Measurements from ENCODE around the gene HRK. TPM values are rescaled to one million over a fixed set of nuclear protein-coding genes. Genes with fewer than 3 reads are reported as not detected.

The HRK gene
- total RNA-seq, 2 experiments from 2014 or later, result not detected

DNA sequence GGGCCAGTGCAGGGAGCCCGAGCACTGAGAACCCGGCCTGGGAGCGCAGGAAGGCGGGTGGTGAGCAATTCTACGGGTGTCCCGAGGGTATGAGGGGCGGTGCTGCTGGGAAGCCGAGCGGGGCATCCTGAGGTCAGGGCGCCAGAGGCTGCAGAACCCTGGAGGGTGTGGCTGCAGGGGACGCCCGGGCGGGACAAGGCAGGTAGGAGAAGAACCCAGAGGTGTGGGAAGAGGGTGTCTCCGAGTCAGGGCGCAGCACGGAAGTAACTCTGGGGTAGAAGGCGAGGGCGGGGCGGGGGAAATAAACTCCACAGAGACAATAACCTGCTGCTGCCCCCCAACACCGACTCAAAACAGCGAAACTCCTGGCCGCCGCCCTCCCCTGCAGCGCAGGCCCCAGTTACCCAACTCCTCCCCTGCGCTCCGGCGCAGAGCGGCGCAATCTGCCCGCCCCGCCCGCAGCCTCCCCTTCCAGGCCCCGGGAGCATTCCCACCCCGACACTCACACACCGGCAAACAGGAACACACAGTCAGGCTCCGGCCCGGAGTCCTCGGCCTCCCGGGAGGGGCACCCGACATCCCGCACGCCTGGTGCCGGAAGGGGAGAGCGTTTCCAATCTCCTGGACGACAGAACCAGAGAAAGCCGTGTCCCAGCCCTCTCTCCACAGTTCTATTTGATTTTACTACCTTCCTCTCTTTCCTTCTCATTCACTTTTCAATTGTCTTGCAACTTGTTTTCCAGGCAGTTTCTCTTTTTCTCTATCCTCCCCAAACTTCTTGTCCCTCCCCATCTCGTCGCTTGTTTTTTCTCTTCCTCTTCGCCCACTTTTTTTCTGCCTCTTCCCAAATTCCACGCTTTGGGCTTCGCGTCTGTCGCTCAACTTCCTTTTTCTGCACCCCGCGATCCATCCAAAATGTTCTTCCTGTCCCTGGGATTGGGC is 2.4 kb downstream of the HRK start:
- intact Hi-C loops (cut with micrococcal nuclease), result no loop called here
- POLR2A ChIA-PET, result no interaction called here
- peaks cover 34% of the 10 kb centered on the region for H3K4me1 Mint-ChIP-seq (ENCODE audit: low read depth)
- no peak overlapping the region for H3K27ac Mint-ChIP-seq
- peaks cover 67% of the 10 kb centered on the region for H3K27me3 Mint-ChIP-seq
- DNase-seq, result no peak
- CTCF ChIA-PET, result no interaction called here
- no peaks in the 10 kb centered on the region for H3K36me3 Mint-ChIP-seq
- no peaks in the 10 kb centered on the region for H3K9me3 Mint-ChIP-seq
- H3K4me3 Mint-ChIP-seq, result peak overlapping the region; percentile 54

DNA sequence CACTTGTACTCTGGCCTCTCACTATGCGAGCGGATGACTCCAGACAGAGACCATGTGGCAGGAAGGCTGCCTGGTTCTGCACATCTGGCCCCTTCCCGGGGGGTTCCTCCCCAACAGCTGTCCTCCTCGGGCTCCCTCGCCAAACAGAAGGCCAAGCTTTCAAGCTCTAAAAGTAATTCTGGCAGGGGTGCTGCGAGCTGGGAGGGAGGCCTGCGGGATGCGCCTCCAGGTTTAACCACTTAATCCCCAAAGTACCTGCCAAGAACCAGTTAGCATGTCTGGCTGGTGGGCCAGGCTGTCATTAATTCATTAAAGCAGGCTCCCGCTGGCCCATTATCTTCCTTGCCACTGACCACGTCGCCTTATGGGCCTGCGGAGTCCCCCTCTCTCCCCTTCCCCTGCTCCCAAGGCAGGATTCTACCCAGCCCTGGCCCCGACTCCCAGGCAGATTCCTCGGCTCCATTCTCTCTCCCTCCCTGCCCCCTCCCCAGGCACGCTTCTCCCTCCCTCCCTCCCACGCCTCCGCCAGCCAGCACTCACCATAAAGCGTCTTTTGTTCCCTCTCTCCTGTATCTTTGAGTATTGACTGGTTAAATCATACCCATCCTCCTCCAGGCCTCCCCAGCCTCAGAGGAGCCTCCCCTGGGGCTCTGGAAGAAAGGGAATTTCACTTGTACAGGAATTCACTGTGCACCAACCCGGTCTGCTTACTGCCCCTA is 4.9 kb downstream of the HRK start:
- H3K36me3 Mint-ChIP-seq, result no peaks in the 10 kb centered on the region
- no peaks in the 10 kb centered on the region for H3K9me3 Mint-ChIP-seq
- ChIA-PET CTCF (no interaction called here), POLR2A (no interaction called here)
- no peak overlapping the region for H3K4me3 Mint-ChIP-seq
- peaks cover 49% of the 10 kb centered on the region for H3K27me3 Mint-ChIP-seq
- H3K27ac Mint-ChIP-seq, result no peak overlapping the region
- no peak for DNase-seq
- intact Hi-C loops (cut with micrococcal nuclease), result no loop called here
- H3K4me1 Mint-ChIP-seq (ENCODE audit: low read depth), result peaks cover 23% of the 10 kb centered on the region

DNA sequence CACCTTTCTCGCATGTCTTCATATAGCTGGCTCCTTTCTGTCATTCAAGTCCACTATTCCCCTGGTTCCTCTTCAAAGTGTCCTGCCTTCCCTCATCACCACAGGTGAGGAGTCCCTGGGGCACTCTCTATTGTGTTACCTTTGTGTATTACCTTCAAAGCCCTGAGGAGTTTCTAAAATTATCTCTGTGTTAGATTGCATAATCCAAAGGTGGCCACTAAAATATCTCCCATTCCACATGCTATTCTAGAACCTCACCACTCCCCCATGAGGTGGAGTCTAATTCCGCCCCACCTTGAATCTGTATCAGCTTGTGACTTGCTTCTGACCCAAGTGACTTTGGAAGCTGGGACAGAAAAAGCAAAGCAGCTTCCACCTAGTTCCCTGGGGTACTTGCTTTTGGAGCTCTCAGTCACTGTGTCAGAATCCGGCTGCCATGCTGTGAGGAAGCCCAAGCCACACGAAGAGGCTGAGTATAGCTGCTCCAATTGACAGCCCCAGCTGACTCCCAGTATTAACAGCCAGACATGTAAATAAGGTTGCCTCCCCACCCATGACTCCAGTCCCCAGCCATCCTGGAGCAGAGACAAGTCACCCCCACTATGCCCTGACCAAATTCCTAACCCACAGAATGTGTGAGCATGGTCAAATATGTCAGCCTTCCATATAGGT is 6.8 kb downstream of the HRK start:
- Mint-ChIP-seq H3K27me3 (peaks cover 39% of the 10 kb centered on the region), H3K27ac (no peak overlapping the region), H3K4me3 (no peak overlapping the region), H3K4me1 (ENCODE audit: low read depth) (peaks cover 12% of the 10 kb centered on the region), H3K36me3 (no peaks in the 10 kb centered on the region), H3K9me3 (no peaks in the 10 kb centered on the region)
- DNase-seq, result no peak
- ChIA-PET POLR2A (no interaction called here), CTCF (interaction anchor here (0.6 to 0.9 kb wide), 2 partner anchors 43 to 177 kb away, joined by 3 read pairs; no protein-coding TSS in a partner anchor)
- intact Hi-C loops (cut with micrococcal nuclease), result no loop called here

DNA sequence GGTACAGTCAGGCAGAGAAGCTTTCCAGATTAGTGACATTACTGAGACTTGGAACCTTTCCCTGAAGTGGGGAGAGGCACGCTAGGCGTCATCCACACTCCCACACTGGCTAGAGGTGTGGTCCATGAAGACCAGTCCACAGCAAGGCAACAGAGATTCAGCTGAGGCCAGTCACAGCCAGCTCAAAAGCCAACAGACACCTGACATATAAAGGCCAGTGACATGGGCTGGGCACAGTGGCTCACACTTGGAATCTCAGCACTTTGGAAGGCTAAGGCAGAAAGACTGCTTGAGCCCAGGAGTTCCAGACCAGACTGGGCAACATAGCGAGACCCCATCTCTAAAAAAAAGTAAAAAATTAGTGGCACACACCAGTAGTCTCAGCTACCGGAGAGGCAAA is 10.9 kb downstream of the HRK start:
- peaks cover 11% of the 10 kb centered on the region for H3K27me3 Mint-ChIP-seq
- CTCF ChIA-PET, result no interaction called here
- POLR2A ChIA-PET, result no interaction called here

DNA sequence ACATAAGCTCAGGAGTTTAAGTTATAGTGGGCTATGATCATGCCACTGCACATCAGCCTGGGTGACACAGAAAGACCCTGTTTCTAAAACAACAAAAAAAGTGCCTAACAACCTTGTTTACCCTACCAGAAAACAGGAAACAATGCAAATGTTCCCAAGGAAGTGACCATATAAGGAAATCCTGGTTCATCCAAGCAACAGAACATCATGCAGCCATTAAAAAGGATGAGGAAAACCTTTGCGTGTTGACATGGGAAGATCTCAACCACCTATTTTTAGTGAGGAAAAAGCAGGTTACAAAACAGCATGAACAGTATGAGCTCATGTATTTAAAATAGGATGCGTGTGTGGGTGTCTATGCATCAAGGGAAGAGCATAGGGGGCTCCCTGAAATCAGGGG is 13.7 kb downstream of the HRK start:
- Mint-ChIP-seq H3K27me3 (peaks cover 8% of the 10 kb centered on the region), H3K4me1 (ENCODE audit: low read depth) (no peaks in the 10 kb centered on the region), H3K9me3 (no peaks in the 10 kb centered on the region), H3K36me3 (no peaks in the 10 kb centered on the region), H3K27ac (no peak overlapping the region), H3K4me3 (no peak overlapping the region)
- intact Hi-C loops (cut with micrococcal nuclease), result no loop called here
- DNase-seq, result no peak
- ChIA-PET POLR2A (no interaction called here), CTCF (no interaction called here)

More for the DNA sequence above, 10.9 kb downstream of the HRK start:
- H3K4me1 Mint-ChIP-seq (ENCODE audit: low read depth), result no peaks in the 10 kb centered on the region
- no peak overlapping the region for H3K27ac Mint-ChIP-seq
- intact Hi-C loops (cut with micrococcal nuclease), result no loop called here
- no peaks in the 10 kb centered on the region for H3K36me3 Mint-ChIP-seq
- DNase-seq, result no peak
- H3K9me3 Mint-ChIP-seq, result no peaks in the 10 kb centered on the region
- no peak overlapping the region for H3K4me3 Mint-ChIP-seq

DNA sequence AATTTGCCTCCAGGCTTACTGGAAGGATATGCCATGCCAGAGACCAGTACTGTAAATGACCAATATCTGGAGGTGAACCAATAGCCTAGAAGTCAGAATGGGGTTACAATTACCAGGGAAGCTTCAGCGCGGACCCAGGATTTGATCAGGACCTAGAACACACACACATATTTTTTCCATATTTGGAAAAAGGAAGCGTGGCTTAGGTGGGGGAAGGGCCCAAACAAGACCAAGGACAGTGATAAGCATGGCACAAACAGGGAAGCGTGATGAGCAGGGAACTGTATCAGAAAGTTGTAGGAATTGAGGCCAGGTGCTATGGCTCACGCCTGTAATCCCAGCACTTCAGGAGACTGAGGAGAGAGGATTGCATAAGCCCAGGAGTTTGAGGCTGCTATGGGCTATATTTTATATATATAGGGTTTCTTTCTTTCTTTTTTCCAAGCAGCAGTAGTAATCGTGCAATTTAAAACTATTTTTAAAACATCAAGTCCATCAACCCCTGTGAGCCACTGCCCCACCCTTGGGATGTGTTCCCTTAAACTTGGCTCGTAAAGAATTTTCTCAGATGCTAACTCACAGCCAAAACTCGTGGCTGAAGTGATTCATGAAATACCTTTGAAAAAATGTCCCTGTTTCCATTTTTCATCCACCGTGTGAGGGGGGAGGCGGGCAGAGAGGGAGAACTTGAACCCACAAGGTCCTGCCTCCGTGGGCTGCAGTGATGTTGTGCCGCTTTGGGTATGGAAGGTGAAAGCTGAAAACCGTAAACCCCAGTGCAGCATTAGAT is 16.7 kb downstream of the HRK start:
- no peak for DNase-seq
- Mint-ChIP-seq H3K4me3 (no peak overlapping the region), H3K9me3 (no peaks in the 10 kb centered on the region), H3K36me3 (no peaks in the 10 kb centered on the region), H3K27ac (no peak overlapping the region), H3K27me3 (peaks cover 12% of the 10 kb centered on the region), H3K4me1 (ENCODE audit: low read depth) (peaks cover 6% of the 10 kb centered on the region)
- POLR2A ChIA-PET, result no interaction called here
- intact Hi-C loops (cut with micrococcal nuclease), result no loop called here
- CTCF ChIA-PET, result no interaction called here

DNA sequence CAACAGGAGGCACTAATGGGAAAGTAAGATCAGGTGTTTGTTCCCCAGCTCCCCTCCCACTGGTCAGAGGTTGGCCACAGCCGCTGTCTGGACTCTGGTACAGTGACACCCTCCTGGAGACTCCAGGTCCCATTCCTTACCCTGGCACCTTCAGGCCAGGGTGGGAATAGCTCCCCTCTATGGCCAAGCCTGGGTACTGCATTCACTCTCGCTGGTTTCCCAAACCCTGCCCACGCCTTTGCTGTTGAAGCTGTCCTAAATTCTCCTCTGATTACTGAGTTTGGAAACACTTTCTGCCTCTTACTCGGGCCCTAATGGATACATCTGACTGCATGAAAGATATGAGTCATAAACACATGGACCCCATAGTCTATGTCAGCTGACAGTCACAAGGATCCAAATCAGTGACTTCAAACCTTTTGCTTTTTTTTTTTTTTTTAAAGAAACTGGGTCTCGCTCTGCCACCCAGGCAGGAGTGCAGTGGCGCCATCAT is 17.9 kb downstream of the HRK start:
- Mint-ChIP-seq H3K27me3 (peaks cover 14% of the 10 kb centered on the region), H3K36me3 (no peaks in the 10 kb centered on the region), H3K4me1 (ENCODE audit: low read depth) (peaks cover 6% of the 10 kb centered on the region), H3K27ac (no peak overlapping the region), H3K9me3 (no peaks in the 10 kb centered on the region), H3K4me3 (no peak overlapping the region)
- intact Hi-C loops (cut with micrococcal nuclease), result no loop called here
- ChIA-PET POLR2A (no interaction called here), CTCF (interaction anchor here (1.1 to 1.3 kb wide), 4 partner anchors 9 to 160 kb away, joined by 3 to 8 read pairs (median 4); no protein-coding TSS in a partner anchor)
- DNase-seq, result peak; percentile 32

DNA sequence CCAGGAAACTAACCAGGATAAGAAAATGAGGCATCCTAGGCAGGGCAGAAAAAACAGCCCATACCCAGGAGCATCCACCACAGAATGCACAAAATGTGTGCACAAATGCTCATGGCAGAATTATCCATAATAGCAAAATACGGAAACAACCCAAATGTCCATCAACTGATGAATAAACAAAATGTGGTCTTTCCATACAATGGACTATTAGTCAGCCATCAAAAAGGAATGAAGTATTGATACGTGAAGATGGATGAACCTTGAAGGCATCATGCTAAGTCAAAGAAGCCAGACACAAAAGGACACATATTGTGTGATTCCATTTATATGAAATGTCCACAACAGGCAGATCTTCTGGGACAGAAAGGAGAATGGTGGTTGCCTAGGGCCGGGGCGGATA is 19.1 kb downstream of the HRK start:
- Mint-ChIP-seq H3K9me3 (no peaks in the 10 kb centered on the region), H3K27ac (no peak overlapping the region), H3K27me3 (peaks cover 22% of the 10 kb centered on the region), H3K36me3 (no peaks in the 10 kb centered on the region), H3K4me3 (no peak overlapping the region), H3K4me1 (ENCODE audit: low read depth) (peaks cover 6% of the 10 kb centered on the region)
- no peak for DNase-seq
- intact Hi-C loops (cut with micrococcal nuclease), result no loop called here
- ChIA-PET POLR2A (no interaction called here), CTCF (interaction anchor here (1.1 kb wide), 1 partner anchor 19 kb away, joined by 3 read pairs; no protein-coding TSS in a partner anchor)

DNA sequence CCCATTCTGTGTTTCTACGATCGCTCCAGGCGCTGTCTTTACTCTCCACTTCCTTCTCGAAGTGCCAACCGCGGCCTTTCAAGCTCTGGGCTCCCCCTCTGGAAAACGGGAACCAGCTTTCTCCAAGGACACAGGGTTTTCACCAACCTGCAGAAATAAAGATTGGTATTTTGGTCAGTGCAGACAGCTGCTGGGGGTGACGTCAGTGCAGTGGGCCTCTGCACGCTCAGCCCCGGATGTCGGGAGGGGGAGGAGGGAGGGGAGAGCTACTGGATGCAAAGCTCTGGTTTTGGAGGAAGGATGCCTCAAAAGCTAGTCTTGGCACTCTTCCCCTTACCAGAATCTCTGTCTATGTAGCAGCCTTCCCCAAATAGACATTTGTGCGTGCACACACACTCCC is 19.9 kb downstream of the HRK start:
- ChIA-PET CTCF (no interaction called here), POLR2A (no interaction called here)
- DNase-seq, result peak; percentile 57
- Mint-ChIP-seq H3K27ac (no peak overlapping the region), H3K27me3 (peaks cover 22% of the 10 kb centered on the region), H3K36me3 (no peaks in the 10 kb centered on the region), H3K4me1 (ENCODE audit: low read depth) (peaks cover 6% of the 10 kb centered on the region), H3K4me3 (no peak overlapping the region), H3K9me3 (no peaks in the 10 kb centered on the region)
- intact Hi-C loops (cut with micrococcal nuclease), result no loop called here

DNA sequence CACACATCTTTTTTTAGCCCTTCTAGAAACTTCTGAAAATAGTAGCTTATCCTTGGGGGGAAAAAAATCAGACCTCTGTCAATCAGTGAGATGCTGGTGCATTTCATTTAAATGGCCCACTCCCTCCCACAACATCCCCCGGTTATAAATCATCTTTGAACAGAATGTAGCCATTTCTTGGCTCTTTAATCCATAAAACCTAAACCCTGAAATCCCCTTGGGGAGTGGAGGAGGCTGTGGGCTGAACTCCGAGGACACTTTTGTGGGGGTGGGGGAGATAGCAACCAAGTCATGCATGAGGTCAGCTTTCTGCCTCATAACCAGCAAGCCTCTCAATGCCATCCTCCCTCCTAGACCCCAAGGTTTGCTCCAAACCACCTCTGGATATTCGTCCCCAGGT is 21.0 kb downstream of the HRK start:
- no peak overlapping the region for H3K27ac Mint-ChIP-seq
- peaks cover 6% of the 10 kb centered on the region for H3K4me1 Mint-ChIP-seq (ENCODE audit: low read depth)
- H3K4me3 Mint-ChIP-seq, result no peak overlapping the region
- ChIA-PET POLR2A (no interaction called here), CTCF (no interaction called here)
- peaks cover 25% of the 10 kb centered on the region for H3K27me3 Mint-ChIP-seq
- no peaks in the 10 kb centered on the region for H3K36me3 Mint-ChIP-seq
- no peak for DNase-seq
- intact Hi-C loops (cut with micrococcal nuclease), result no loop called here
- no peaks in the 10 kb centered on the region for H3K9me3 Mint-ChIP-seq

DNA sequence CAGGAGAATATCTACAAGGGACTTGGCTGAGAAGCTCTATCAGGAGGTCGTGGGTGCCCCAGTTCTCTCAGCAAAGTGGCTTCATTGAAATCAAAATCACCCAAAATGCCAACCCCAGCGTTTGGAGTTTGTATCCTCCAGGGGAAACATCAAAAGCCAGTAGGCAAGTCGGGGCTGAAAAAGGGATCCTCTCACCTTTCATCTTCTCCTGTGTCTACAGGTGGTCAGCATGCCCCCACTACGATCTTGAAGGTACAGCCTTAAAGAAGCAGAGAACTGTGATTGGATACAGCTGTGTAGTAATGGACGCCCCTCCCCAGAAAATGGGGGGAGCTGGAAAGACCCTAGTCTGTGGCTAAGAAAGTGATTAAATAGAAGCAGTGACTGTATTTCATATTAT is 22.2 kb downstream of the HRK start:
- intact Hi-C loops (cut with micrococcal nuclease), result no loop called here
- POLR2A ChIA-PET, result no interaction called here
- CTCF ChIA-PET, result interaction anchor here (1.2 kb wide), 1 partner anchor 167 kb away, joined by 3 read pairs; no protein-coding TSS in a partner anchor
- DNase-seq, result no peak
- no peaks in the 10 kb centered on the region for H3K9me3 Mint-ChIP-seq
- peaks cover 6% of the 10 kb centered on the region for H3K4me1 Mint-ChIP-seq (ENCODE audit: low read depth)
- peaks cover 24% of the 10 kb centered on the region for H3K27me3 Mint-ChIP-seq
- H3K36me3 Mint-ChIP-seq, result no peaks in the 10 kb centered on the region
- H3K4me3 Mint-ChIP-seq, result no peak overlapping the region
- H3K27ac Mint-ChIP-seq, result no peak overlapping the region

DNA sequence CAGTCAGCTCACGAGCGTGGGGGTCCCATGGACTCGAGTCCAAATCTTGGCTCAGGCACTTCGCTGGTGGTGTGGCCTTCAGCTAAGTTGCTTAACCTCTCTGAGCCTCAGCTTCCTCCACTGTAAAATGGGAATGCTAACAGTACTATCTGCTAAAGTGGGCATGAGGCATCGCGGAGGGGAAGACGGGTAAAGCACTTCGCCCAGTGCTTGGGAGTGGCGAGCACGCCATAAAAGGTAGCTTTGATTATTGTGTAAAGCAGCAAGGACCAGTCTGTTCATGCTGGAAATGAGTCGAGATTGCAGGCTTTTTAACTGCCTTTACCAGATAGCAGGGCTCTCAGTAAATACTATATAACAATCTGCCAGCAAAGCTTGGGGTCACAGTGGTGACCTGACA is 24.5 kb downstream of the HRK start:
- CTCF ChIA-PET, result no interaction called here
- DNase-seq, result no peak
- H3K27me3 Mint-ChIP-seq, result peaks cover 14% of the 10 kb centered on the region
- no peaks in the 10 kb centered on the region for H3K9me3 Mint-ChIP-seq
- POLR2A ChIA-PET, result no interaction called here
- H3K4me1 Mint-ChIP-seq (ENCODE audit: low read depth), result peaks cover 5% of the 10 kb centered on the region
- no peak overlapping the region for H3K4me3 Mint-ChIP-seq
- intact Hi-C loops (cut with micrococcal nuclease), result no loop called here
- no peaks in the 10 kb centered on the region for H3K36me3 Mint-ChIP-seq
- H3K27ac Mint-ChIP-seq, result no peak overlapping the region

Measured in activated CD4-positive, alpha-beta memory T cell treated with anti-CD3 and anti-CD28 coated beads for 36 hours (primary cell).